GM18870 (cell line): ENCODE results near the gene WNT7B.

Experiments
- ATAC-seq: cut with Tn5 transposase; IDR thresholded peaks from one replicate; pipeline ENCODE4 v1.9.1; 2021; ENCODE audit warnings: moderate library complexity; ENCODE audit not compliant: unreplicated experiment

WNT7B gene

DNA sequence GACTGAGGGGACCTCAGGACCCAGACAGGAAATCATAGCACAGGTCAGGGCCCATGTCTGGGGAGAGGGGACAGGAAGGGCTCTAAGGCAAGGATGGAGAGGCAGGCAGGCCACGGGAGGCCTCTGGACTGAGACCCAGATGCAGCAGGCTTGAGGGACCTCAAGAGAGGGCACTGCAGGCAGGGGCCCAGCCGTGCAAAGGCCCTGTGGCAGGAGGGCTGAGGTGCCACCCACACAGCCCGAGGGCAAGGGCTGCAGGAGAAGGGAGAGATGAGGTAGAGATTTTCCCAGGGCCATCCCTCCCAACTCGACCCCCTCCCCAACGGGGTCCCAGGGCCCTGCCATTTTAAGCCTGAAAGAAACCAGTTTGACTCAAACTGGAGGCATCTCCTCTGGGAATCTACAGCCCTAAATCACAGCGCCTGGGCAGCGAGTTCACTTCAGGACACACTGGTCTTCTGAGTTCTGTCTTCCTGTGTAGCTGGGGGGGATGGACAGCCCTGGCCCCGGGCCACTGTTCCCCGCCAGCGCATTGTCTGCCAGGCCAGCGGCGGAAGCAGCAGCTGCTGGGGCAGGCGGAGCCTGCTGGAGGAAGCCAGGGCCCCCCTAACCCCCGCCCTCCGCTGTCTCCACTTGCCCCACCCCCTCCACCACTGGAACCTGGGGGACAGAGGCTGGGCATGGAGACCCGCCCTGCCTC lies 20.3 kb upstream of the WNT7B start:
- ATAC-seq: no peak

DNA sequence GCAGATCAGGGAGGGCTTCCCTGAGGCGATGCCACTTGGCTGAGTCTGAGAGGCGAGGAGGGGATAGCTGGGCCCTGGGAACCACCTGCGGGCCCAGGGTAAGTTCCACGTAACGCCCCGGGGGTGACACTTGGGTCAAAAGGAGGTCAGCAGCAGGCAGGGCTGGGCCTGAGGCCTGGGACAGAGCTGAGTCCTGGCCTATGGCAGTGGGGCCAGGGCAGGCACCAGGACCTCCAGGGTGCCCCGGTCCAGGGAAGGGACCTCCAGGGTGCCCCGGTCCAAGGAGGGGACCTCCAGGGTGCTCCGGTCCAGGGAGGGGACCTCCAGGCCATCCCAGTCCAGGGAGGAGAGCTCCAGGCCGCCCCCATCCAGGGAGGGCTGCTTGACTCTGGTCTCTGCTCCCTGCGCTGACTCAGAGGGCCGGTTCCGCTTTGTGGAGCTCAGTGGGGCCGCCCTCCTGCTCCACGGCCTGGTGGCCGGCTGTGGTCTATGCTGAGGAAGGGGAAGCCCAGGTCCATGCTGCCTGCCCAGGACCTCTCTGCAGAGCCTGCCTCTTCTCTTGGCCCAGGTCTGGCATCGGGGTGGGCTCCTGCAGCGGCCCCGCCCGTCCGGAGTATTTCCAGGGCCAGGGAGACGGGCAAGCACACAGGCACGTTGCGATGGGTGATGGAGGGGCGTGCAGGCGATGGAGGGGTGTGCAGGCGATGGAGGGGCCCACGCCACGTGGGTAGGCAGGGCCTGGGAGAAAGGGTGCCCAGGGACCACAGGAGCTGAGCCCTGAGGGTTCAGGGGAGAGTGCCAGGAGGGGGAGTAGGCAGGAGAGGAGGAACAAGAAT lies 19.5 kb upstream of the WNT7B start:
- no peak for ATAC-seq

DNA sequence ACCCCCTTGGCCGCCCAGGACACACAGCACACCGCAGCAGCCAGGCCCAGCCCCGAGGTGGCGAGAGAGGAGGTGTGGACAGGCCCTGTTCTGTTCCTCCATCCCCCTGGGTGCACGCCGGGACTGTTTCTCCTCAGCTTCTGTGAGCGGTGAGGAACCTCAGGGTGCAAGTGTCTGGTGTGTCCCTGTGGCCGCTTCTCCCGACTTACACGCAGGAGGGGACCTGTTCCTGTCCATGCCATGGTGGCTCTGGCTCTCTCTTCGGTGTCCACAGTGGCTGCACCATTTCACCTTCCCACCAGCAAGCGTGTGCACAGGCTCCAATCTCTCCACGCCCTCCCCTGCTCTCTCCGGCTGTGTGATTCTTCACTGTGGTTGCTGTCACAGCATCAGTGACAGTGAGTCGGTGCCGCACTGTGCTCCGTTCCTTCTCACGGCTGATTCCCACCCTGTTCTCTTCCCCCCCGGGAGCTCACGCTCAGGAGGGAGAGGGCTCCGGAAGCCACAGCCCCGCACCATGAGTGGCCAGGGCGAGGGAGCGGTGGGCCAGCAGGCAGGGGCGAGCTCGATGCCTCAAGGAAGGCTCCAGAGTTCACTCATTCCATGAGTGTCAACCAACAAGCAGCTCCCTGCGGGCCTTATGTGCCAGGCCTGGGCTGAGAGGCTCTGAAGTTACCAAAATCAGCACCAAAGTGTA lies 18.6 kb upstream of the WNT7B start:
- ATAC-seq: no peak

DNA sequence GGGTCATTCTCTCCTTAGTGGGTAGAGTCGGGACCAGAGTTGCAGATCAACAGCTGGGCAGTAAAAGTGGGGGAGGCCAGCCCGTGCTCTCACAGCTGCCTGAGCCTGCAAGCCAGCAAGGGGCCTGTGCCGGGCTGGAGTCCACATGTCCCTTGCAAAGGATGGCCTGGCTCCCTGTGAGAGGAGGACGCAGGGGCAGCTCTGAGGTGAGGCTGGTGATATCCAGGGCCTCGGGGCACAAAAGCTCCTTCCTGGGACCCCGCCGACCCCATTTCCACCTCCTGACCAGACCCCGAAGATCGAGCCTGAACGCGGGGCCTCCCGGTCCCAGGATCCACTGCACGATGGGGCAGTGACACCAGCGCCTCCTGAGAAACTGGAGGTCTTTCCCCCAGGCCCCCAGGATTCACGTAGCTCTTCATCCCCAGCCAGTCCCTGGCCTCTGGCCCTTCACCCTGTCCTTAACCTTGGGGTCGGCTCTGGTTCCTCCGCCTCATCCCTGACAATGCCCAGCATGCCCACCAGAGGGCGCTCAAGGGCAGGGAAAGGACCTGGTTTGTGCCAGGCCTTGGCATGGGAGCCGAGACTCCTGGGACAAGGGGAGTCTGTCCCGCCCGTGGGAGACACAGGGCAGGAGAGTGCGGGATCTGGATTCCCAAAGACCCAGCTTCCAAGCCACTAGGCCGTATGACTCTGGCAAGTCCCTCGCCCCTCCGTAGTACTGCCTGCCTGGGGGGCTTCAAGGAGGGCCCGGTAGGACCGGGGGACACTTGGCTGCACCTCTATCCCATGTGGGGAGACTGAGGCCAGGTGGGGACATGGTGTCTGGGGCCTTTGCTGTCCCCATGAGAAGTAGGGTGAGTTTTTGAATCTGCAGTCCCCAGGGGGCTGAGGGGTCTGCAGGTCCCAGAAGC lies 17.8 kb upstream of the WNT7B start:
- no peak for ATAC-seq

DNA sequence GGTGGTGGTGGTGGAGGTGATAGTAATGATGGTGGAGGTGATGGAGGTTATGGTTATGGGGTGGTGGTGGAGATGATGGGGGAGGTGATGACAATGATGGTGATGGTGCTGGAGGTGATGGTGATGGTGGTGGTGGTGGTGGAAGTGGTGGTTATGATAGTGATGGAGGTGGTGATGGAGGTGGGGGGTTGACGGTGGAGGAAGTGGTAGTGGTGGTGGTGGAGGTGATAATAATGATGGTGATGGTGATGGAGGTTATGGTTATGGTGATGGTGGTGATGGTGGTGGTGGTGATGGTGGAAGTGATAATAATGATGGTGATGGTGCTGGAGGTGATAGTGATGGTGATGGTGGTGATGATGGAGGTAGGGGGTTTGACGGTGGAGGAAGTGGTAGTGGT lies 16.9 kb upstream of the WNT7B start:
- ATAC-seq: no peak

DNA sequence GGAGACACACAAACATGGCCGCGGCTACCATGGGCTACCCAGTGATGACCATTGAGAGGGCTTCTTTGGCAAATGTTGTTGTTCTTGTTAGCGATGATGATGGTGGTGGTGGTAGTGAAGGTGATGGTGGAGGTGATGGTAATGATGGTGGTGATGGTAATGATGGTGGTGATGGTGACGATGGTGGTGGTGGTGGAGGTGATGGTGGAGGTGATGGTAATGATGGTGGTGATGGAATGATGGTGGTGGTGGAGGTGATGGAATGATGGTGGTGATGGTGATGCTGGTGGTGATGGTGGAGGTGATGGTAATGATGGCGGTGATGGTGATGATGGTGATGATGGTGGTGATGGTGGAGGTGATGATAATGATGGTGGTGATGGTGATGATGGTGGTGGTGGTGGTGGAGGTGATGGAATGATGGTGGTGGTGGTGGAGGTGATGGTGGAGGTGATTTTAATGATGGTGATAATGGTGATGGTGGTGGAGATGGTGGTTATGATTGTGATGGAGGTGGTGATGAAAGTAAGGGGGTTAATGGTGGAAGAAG lies 16.3 kb upstream of the WNT7B start:
- no peak for ATAC-seq

DNA sequence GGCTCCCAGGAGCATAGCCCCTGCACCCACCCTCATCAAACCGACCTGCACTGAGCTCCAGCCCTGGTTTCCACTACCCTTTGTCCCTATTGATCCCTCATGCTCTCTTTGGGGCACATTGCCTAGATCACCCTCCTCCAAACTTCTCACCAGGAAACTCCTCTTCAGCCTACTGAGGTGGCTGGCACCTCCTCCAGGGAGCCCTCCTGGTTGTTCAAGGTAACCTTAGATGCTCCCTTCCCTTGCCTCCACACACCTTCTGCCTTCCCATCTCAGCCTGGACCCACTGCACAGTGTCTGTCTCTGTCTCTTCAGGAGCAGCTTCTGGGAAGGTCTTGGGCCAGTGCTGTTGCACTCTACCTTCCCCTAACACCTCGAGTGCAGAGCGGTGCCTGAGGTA lies 15.8 kb upstream of the WNT7B start:
- ATAC-seq: no peak

DNA sequence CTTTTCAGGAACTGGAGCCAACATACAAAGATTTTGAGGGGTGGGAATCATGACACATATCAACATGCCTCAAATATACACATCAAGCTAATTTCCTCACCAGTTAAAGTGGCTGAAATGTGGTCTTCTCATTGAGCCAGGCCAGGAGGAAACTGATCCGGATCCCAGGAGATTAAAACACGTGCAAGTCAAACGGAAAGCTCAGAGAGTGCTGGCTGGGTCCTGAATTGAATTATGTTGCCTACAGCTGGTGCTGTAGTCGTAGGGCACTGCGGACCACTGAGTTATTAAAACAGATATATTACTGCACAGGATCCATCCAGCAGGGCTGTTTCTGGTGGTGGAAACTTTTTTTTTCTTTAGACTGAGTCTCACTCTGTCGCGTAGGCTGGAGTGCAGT lies 14.1 kb upstream of the WNT7B start:
- no peak for ATAC-seq

DNA sequence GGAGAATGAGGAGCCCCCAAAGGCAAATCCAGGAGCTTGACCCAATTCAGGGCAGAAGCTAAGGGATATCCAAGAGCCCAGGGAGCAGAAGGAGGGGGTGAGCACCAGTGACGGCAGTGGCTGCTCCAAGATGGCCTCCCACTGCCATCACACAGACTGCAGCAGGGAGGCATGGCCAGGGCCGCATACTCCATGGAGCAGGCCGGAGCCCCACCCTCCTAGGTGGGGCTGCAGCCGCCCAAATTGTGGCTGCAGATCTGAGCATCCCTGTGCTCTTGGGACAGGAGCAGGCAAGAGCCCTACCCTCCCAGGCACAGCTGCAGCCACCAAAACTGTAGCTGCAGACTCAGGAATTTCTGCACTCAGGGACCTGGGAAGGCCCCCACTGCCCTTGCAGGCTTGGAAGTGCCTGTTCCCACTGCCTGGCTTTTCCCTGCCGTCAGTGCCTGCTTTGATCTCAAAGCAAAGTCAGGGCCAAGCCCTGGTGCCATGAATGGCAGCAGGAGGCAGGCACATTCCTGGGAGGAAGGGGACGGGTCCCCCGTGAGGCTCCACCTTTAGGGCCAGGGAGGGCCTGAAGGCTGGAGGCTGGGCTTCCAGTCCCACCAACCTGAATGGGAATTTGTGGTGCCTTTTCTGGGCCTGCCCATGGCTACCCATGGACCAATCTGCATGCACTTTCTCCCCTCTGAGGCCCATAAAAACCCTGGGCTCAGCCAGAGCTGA lies 10.3 kb upstream of the WNT7B start:
- ATAC-seq: no peak

DNA sequence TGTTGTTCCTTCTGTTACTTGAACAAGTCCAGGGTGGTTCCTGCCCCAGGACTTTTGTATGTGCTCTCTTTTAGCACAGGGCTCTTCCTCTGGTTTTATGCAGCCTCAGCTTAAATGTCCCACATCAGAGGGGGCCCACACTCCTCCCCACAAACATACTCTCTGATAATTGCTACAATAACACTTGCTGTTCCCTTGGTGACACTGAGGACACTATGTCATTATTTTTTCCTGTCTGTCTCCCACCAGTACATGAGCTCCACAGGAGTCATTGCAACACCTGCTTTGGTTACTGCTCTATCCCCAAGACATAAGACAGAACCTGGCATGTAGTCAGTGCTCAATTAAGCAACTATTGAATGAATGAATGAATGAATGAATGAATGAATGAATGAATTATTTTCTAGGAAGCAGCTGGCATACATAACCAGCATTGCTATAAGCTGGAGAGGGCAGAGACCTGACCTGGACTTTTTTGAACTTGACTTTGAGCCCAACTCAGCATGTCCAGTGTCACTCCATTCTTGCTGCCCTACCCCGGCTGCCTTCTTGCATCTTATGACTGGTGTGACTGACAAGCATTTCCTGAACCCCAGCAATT lies 7.5 kb upstream of the WNT7B start:
- ATAC-seq: no peak

DNA sequence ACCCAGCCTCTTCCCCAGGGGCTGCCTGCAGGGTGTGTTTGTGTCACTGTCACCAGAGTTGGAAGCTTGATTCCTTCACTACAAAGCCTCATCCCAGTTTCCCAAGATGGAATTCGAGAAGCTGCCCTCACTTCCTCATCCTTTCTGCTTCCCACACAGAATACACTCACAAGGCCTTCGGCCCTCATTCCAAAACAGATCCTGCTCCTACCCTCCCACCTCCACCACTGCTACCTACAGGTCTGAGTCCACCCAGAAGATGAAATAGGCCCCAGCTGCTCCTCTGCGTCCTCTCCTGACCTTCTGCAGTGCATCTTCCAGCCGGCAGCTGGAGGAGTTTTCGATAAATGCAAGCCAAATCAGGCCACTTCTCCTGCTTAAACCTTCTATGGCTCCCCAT lies 6.8 kb upstream of the WNT7B start:
- ATAC-seq: no peak

DNA sequence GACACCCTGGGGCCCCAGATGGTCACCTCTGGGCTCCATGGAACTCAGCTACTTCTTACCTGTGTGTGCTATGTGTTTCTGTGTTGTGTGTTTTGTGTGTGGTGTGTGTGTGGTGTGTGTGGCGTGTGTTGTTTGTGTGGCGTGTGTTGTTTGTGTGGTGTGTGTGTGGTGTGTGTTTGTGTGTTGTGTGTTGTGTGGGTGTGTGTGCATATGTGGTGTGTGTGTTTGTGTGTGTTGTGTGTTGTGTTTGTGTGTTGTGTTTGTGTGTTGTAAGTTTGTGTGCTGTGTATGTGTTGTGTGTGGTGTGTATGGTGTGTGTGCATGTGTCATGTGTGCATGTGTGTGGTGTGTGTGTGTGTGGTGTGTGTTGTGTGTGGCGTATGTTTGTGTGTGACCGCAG lies 3.8 kb upstream of the WNT7B start:
- ATAC-seq: no peak

DNA sequence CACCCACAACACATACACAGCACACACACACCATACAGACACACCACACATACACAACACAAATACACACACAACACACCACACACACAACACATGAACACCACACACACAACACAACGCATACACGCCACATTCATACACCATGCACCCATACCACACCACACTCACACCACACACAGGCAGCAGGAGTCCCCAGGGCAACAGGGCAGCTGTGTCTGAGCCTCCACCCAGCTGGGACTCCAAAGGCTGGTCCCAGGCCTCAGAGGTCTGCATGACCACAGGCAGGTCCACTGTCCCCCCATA lies 3.3 kb upstream of the WNT7B start:
- ATAC-seq: no peak

DNA sequence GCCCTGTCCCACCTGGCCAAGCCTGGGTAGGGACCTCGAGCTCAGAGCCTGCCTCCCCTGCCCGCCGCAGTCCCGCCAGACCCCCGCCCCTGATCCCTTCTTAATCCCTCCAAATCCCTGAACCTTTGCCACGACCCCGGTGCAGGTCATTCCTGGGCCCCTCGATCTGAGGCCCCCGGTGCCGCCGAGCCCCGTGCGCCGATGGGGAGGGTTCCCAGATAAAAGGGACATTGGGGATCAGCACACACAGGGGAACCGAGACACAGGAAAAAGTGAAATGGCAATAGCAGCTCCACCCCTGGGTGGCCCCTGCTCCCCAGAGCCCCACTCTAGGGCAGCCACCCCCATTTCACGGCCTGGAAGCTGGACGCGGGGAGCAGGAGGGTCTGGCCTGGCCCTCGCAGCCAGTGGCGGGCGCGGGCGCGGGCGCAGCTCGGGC lies 1.3 kb upstream of the WNT7B start:
- ATAC-seq: no peak

DNA sequence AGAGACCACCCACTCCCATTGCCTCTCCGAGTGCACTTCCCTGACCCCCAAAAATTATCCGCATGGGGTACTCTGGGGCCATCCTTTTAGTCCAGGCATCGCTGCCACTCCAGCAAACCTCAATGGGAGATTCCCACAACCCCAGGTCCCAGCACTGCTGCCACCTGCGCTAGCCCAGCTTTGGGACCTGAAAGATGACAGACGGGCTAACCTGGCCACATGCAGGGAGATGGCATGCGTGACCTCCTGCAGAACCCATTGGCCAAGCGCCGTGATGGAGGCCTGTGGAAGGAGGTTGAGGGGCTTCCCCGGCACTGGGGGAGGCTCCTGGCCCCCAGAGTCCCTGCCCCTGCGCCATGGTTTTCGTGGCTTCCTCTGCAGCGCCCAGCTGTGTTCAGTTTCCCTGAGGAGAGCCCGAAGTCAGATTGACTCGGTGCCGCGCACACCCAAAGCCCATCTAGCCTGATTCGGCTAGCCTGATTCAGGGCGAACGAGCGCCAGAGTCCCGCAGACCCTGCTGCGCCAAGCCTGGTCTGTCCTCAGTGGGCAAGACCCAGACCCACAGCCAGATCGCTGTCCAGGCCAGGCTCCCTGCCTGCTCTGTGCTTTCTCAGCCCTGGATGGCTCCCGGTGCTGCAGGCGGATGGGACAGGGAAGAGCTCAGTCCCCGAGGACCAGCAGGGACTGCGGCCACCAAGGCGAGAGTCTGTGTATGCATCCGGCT lies 751 bp upstream of the WNT7B start:
- ATAC-seq: no peak

DNA sequence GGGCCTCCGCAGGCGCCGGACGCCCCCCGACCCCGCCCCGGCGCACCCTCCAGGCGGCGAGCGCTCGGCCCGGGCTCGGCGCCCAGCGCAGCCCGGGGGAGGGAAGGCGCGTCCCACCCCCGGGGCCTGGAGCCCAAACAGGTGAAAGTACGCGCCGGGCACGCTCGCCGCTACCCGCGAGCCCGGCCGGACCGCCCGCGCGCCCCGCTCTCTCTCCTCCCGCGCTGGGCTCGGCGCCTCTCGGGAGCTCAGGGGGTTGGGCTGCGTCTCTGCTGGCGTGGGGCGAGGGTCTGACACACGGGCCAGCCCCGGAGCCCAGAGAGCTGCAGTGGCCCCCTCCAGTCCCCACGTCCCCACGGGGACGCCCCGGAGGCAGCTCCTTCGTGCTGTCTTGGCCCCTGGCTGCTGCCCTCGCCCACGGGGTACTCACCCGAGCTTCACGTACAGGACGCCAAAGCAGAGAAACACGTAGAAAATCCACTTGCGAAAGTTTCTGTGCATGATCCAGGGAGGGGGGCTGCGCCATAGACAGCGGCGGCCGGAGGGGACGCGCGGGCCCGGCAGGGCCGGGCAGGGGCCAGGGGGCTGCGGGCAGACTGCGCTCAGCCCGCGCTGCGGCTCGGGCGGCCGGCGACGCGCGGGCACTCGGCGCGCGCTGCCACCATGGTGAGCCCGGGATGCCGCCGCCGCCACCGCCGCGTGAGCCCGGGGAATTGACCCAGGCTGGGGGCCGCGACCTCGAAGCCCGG lies 534 bp downstream of the WNT7B start:
- no peak for ATAC-seq

DNA sequence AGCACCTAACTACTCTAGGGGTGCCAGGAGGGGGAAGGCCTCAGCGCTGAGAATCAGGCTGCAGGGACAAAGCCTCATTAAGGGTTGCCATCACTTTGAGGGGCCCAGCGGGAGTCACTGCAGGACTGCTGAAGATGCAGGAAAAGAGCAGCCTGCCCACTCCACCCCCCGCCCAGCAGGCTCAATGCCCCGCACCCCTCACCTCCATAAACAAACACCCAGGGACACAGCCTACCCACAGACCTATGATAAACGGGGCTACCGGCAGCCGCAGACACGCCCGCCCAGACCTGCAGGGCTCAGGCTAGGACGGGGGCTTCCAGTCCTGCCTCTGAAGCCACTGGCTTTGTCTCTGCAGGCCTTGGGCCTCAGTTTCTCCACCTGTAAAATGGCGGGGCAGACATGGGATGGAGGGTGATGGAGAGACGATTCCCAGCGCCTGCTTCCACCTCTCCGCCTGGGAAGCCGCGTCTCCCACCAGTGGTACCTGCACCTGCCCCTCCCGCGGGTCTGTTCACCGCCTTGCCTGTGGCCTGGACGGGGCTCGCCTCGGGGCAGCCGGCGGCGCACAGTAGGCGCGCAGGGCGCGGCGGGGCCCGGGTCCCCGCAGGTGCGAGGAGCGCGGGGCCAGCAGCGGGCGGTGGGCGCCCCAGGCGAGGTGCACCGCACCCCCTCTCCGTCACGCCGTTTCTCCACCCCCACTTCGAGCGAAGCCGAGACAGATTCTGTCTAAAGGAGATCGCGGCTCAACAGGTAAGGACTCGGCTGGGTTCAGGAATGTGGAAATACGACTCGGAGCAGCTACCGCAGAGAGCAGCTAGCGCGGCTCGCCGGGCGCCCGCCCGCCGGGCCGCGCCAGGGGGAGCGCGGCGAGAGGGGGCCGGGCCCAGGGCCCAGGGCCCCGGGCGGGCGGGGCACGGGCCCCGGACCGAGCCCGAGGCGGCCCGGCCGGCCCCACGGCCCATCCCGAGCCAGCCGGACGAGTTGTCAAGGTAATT lies 1.5 kb downstream of the WNT7B start:
- ATAC-seq: no peak
